CD4-positive, alpha-beta T cell (primary cell): Measurements from ENCODE around the gene RXRA. TPM values are rescaled to one million over a fixed set of nuclear protein-coding genes. Genes with fewer than 3 reads are reported as not detected.

Experiments
- ATAC-seq: fragments of 200-7000 bp; cut with Tn5 transposase; one replicate; pipeline ENCODE4 v1.10.0; 2022; ENCODE audit warnings: mild to moderate bottlenecking; ENCODE audit not compliant: poor library complexity
- CTCF ChIA-PET: fragments of 350-600 bp; sonication (Branson Sonifier 250); formaldehyde crosslinking; loops from one replicate; lab custom pipeline; 2021; ENCODE audit warnings: antibody characterized with exemption, inconsistent platforms; lab: Charles Lee
- POLR2A ChIA-PET: fragments of 350-600 bp; sonication (Branson Sonifier 250); formaldehyde crosslinking; loops from one replicate; lab custom pipeline; 2021; ENCODE audit warnings: antibody characterized with exemption, inconsistent platforms; lab: Charles Lee
- DNase-seq, 14 experiments: peaks; one replicate each; pipeline ENCODE4 v3.0.0-alpha.2; 2013 to 2020; ENCODE audit warnings: mixed read lengths in 2 of 14
- H3K27ac ChIP-seq, 2 donors: one replicate each; pipeline versions ENCODE4 v1.5.1 to v1.7.0; 2013; ENCODE audit warnings: low read length in 2 of 2, low read depth in 1 of 2, mild to moderate bottlenecking in 1 of 2
- H3K27me3 ChIP-seq, 2 experiments: 1 replicate in 1 of 2; 2 replicates in 1 of 2; pipeline versions ENCODE4 v1.6.1 to v1.7.0; 2013; ENCODE audit warnings: low read length in 2 of 2, control low read depth in 1 of 2, mild to moderate bottlenecking in 1 of 2, moderate library complexity in 1 of 2; ENCODE audit not compliant: insufficient read depth in 2 of 2, control insufficient read depth in 1 of 2
- H3K36me3 ChIP-seq: one replicate; pipeline ENCODE4 v1.6.1; 2013; ENCODE audit warnings: low read length, control low read depth; ENCODE audit not compliant: insufficient read depth
- H3K4me1 ChIP-seq: one replicate; pipeline ENCODE4 v1.6.1; 2013; ENCODE audit warnings: low read length, control low read depth; ENCODE audit not compliant: insufficient read depth
- H3K4me3 ChIP-seq: one replicate; pipeline ENCODE4 v1.5.1; 2013; ENCODE audit warnings: mild to moderate bottlenecking, low read length, moderate library complexity
- H3K9me3 ChIP-seq, 2 experiments: 1 replicate in 1 of 2; 2 replicates in 1 of 2; pipeline versions ENCODE4 v1.6.1 to v1.7.0; 2013; ENCODE audit warnings: low read length in 2 of 2, mild to moderate bottlenecking in 2 of 2, control low read depth in 1 of 2, moderate library complexity in 1 of 2; ENCODE audit not compliant: control insufficient read depth in 1 of 2, insufficient read depth in 1 of 2
- H3K27ac Mint-ChIP-seq: one replicate; pipeline ENCODE4 v1.8.0; 2020; ENCODE audit warnings: mixed read lengths
- H3K27me3 Mint-ChIP-seq: one replicate; pipeline ENCODE4 v1.8.0; 2021; ENCODE audit warnings: mixed read lengths
- H3K36me3 Mint-ChIP-seq: one replicate; pipeline ENCODE4 v1.8.0; 2021; ENCODE audit warnings: low read depth, mixed read lengths
- H3K4me1 Mint-ChIP-seq: one replicate; pipeline ENCODE4 v1.8.0; 2021; ENCODE audit warnings: low read depth, mixed read lengths
- H3K4me3 Mint-ChIP-seq: one replicate; pipeline ENCODE4 v1.8.0; 2020; ENCODE audit warnings: mild to moderate bottlenecking, mixed read lengths
- H3K9me3 Mint-ChIP-seq: one replicate; pipeline ENCODE4 v1.8.0; 2020; ENCODE audit warnings: mixed read lengths
- intact Hi-C, 2 experiments: fragments of 100-400 bp; cut with DNase I in 1 of 2; cut with micrococcal nuclease in 1 of 2; formaldehyde crosslinking; loops; one replicate each; pipeline versions ENCODE4 v1.15.1 to v1.9.0; 2023 to 2025; cut with DNase I, micrococcal nuclease
- total RNA-seq, 174 experiments: library from RNA in 2 of 174; stranded (reverse) in 2 of 174; gene quantifications; one replicate each; pipeline ENCODE4 v1.2.3 and lab custom pipeline; 2021 to 2026
- TF ChIP-seq, protein P1 (sequence below): fragments of 200-600 bp; IDR thresholded peaks from one replicate; pipeline ENCODE4 v1.8.0; 2022; ENCODE audit warnings: antibody characterized with exemption, mild to moderate bottlenecking

The RXRA gene
- total RNA-seq, 2 experiments from 2014 or later, result 7.3 to 8.4 TPM

DNA sequence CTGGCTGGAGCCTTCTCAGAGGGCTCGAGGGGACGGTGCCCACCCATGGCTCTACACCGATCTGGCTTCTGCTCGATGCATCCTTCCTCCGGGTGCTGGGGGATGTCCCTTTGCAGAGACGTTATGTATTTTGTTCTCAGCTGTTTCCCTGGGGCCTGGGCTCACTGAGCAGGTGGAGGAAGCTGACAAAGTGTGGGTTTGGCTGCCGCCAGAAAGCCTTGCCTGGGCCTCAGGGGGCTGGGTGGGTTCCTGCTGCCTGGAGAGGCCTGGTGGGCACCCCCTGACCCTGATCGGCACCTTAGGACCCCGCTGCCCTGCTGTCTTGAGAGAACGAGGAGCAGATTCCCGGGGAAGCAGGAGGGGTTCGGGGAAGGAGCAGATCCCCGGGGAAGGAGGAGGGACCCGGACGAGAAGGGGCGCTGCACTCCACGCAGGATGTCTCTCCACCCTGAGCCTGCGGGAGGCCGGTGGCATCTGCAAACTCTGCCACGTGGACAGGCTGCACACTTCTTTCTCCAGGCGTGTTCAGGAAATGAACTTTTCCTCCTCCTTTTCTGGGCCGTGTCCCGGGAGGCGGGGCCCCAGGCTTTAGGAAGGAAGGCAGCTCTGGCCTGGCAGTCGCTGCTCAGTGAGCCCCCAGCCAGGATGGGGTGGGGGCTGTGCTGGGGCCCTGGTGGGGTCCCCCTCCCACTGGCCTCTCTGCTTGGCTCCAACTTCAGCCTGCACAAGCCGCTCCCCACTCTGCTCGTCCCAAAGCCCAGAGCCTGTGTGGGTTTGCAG is 148.9 kb downstream of the RXRA start:
- DNase-seq, result peak in 7 of 14 experiments; percentile 5 to 58 (median 31)
- Histone ChIP-seq H3K36me3 (no peaks in the 10 kb centered on the region), H3K4me3 (no peak overlapping the region), H3K27me3 (no peaks in the 10 kb centered on the region), H3K4me1 (peaks cover 19% of the 10 kb centered on the region), H3K9me3 (peaks cover 0 to 18% of the 10 kb centered on the region in 2 experiments), H3K27ac (peak overlapping the region; percentile 23 to 40)
- Mint-ChIP-seq H3K27me3 (no peaks in the 10 kb centered on the region), H3K36me3 (no peaks in the 10 kb centered on the region), H3K4me3 (peak overlapping the region; percentile 54), H3K9me3 (no peaks in the 10 kb centered on the region), H3K4me1 (peaks cover 6% of the 10 kb centered on the region), H3K27ac (peak overlapping the region; percentile 95)
- intact Hi-C loops, result no loop called here
- ChIA-PET CTCF (no interaction called here), POLR2A (interaction anchor here (1.1 to 1.7 kb wide), 2 partner anchors 19 to 26 kb away, joined by 4 to 8 read pairs; no protein-coding TSS in a partner anchor)
- peak; percentile 83 for ATAC-seq
- TF ChIP-seq, protein P1, sequence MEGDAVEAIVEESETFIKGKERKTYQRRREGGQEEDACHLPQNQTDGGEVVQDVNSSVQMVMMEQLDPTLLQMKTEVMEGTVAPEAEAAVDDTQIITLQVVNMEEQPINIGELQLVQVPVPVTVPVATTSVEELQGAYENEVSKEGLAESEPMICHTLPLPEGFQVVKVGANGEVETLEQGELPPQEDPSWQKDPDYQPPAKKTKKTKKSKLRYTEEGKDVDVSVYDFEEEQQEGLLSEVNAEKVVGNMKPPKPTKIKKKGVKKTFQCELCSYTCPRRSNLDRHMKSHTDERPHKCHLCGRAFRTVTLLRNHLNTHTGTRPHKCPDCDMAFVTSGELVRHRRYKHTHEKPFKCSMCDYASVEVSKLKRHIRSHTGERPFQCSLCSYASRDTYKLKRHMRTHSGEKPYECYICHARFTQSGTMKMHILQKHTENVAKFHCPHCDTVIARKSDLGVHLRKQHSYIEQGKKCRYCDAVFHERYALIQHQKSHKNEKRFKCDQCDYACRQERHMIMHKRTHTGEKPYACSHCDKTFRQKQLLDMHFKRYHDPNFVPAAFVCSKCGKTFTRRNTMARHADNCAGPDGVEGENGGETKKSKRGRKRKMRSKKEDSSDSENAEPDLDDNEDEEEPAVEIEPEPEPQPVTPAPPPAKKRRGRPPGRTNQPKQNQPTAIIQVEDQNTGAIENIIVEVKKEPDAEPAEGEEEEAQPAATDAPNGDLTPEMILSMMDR, result no peak

- Mint-ChIP-seq H3K36me3 (no peaks in the 10 kb centered on the region), H3K9me3 (no peaks in the 10 kb centered on the region), H3K27ac (no peak overlapping the region), H3K27me3 (no peaks in the 10 kb centered on the region), H3K4me1 (peaks cover 6% of the 10 kb centered on the region), H3K4me3 (no peak overlapping the region)
- Histone ChIP-seq H3K4me3 (no peak overlapping the region), H3K4me1 (peaks cover 19% of the 10 kb centered on the region), H3K9me3 (peaks cover 0 to 18% of the 10 kb centered on the region in 2 experiments), H3K36me3 (no peaks in the 10 kb centered on the region), H3K27me3 (no peaks in the 10 kb centered on the region), H3K27ac (peak overlapping the region; percentile 21 to 64)
- no peak for ATAC-seq
- TF ChIP-seq, protein P1, result no peak
- DNase-seq, result peak in 1 of 14 experiments; percentile 36
- CTCF ChIA-PET, result no interaction called here
- POLR2A ChIA-PET, result interaction anchor here (0.8 kb wide), 1 partner anchor 20 kb away, joined by 3 read pairs; no protein-coding TSS in a partner anchor
- intact Hi-C loops, result no loop called here
Observed at GRCh38 chr9:134476272-134476941, 150.2 kb downstream of the RXRA start.

DNA sequence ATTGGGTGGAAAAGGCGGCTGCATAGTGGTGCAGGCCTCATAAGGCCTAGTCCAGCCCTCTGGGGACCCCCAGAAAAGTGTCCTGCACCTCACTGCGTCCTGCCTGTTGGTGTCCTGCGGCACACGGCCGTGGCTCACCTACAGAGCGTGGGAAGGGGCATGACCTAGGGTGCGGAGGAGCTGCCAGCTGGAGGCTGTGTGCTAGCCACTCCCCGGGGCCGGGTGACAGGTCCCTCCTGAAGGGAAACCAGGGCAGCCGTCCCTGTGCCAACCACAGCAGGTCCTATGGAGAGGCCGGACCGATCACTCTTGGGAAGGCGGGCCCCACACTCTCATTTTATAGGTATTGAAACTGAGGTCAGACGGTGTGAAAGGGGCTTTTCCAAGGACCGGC is 150.7 kb downstream of the RXRA start:
- ChIA-PET CTCF (interaction anchor here (0.5 kb wide), 1 partner anchor 39 kb away, joined by 3 read pairs; no protein-coding TSS in a partner anchor), POLR2A (interaction anchor here (0.8 kb wide), 1 partner anchor 21 kb away, joined by 3 read pairs; no protein-coding TSS in a partner anchor)
- intact Hi-C loops, result no loop called here
- Histone ChIP-seq H3K27ac (no peak overlapping the region), H3K4me1 (peaks cover 19% of the 10 kb centered on the region), H3K36me3 (no peaks in the 10 kb centered on the region), H3K27me3 (no peaks in the 10 kb centered on the region), H3K9me3 (peaks cover 0 to 18% of the 10 kb centered on the region in 2 experiments), H3K4me3 (no peak overlapping the region)
- no peak for DNase-seq
- Mint-ChIP-seq H3K36me3 (no peaks in the 10 kb centered on the region), H3K4me3 (no peak overlapping the region), H3K27me3 (no peaks in the 10 kb centered on the region), H3K4me1 (peaks cover 6% of the 10 kb centered on the region), H3K9me3 (no peaks in the 10 kb centered on the region), H3K27ac (no peak overlapping the region)
- ATAC-seq, result no peak
- TF ChIP-seq, protein P1, result no peak
